ENCODE measurements around the gene HOGA1.

The HOGA1 gene

DNA sequence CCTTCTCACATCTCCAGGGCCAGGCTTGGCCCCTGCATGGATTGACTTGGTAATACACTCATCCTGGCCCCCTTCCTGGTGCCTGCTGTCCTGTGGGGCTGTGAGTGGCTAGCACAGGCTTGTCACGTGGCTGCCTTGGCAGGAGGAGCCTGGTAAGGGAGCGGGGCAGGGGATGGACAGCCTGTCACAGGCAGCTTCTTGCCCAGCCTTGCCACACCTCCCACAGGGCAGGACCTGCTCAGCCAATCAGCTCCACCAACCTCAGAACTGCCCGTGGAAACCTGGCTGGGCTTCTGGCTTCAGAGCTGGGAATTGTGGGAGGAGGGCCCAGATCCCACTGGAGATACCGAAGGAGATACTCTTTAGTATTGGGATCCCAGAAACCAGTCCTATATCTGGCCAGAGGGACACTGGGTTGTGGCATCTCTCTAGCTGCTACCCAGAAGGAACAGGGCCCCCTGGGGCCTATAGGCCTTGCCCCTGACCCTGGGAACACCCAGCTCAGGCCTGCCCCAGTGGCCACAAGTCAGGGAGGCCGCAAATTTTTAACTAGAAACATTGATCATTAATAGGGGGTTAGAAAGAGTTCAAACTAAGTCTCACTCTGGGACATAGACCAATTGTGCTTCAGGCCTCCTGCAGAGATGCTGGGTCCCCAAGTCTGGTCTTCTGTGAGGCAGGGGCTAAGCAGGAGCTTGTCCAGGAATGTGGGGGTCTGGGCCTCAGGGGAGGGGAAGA, at the start of gene HOGA1:
Gene HOGA1 (plus strand): TSS at position 330 of the 738 bp plus-strand sequence. CDS start 315 bp downstream, at position 645.
- H3K9me3 ChIP-seq (ENCODE audit: low read length) = no peaks in the 10 kb centered on the region
- H4K20me1 ChIP-seq (ENCODE audit: insufficient read depth, low read length) = no peaks in the 10 kb centered on the region
- H3K4me3 ChIP-seq (ENCODE audit: low read depth, low read length, poor library complexity, severe bottlenecking) = no peak within 1 kb of the TSS
- no peaks in the 10 kb centered on the region for H3K36me3 ChIP-seq (ENCODE audit: insufficient read depth, low read length)
- H3K4me2 ChIP-seq (ENCODE audit: low read length) = no peak within 1 kb of the TSS
- H3K79me2 ChIP-seq (ENCODE audit: insufficient read depth, low read length) = no peaks in the 10 kb centered on the region
- no peak within 1 kb of the TSS for H3K9ac ChIP-seq (ENCODE audit: low read length)
- TF ChIP-seq EZH2 (IDR thresholded peaks at IDR 0.05; ENCODE audit: borderline replicate concordance, low read length) (no peak), CTCF (IDR thresholded peaks at IDR 0.05; ENCODE audit: low read length) (no peak)
- H2AFZ ChIP-seq (ENCODE audit: low read length) = no peak within 1 kb of the TSS
- H3K9me2 ChIP-seq (ENCODE audit: low read depth, low read length) = no peaks in the 10 kb centered on the region
- H3K4me1 ChIP-seq (ENCODE audit: insufficient read depth, low read length, severe bottlenecking) = no peaks in the 10 kb centered on the region
- H3F3A ChIP-seq (ENCODE audit: insufficient read depth, low read length) = no peaks in the 10 kb centered on the region
- no peaks in the 10 kb centered on the region for H3K27me3 ChIP-seq (ENCODE audit: insufficient read depth, low read length)
- H3K27ac ChIP-seq (ENCODE audit: low read depth, low read length, poor library complexity, severe bottlenecking) = no peak within 1 kb of the TSS

GRCh38 chr10:97534746-97535367, 49.3 kb upstream of the HOGA1 start:
- H3K27ac ChIP-seq (ENCODE audit: low read depth, low read length, poor library complexity, severe bottlenecking) = no peak overlapping the region
- no peak overlapping the region for H2AFZ ChIP-seq (ENCODE audit: low read length)
- H3K4me2 ChIP-seq (ENCODE audit: low read length) = no peak overlapping the region
- no peaks in the 10 kb centered on the region for H3K9me2 ChIP-seq (ENCODE audit: low read depth, low read length)
- H3K36me3 ChIP-seq (ENCODE audit: insufficient read depth, low read length) = no peaks in the 10 kb centered on the region
- no peaks in the 10 kb centered on the region for H3K4me1 ChIP-seq (ENCODE audit: insufficient read depth, low read length, severe bottlenecking)
- H3K4me3 ChIP-seq (ENCODE audit: low read depth, low read length, poor library complexity, severe bottlenecking) = no peak overlapping the region
- no peaks in the 10 kb centered on the region for H3F3A ChIP-seq (ENCODE audit: insufficient read depth, low read length)
- H3K9me3 ChIP-seq (ENCODE audit: low read length) = no peaks in the 10 kb centered on the region
- no peaks in the 10 kb centered on the region for H3K27me3 ChIP-seq (ENCODE audit: insufficient read depth, low read length)
- H3K9ac ChIP-seq (ENCODE audit: low read length) = no peak overlapping the region
- H4K20me1 ChIP-seq (ENCODE audit: insufficient read depth, low read length) = no peaks in the 10 kb centered on the region
- no peak for TF ChIP-seq EZH2 (IDR thresholded peaks at IDR 0.05; ENCODE audit: borderline replicate concordance, low read length)
- peak; percentile 47 for TF ChIP-seq CTCF (IDR thresholded peaks at IDR 0.05; ENCODE audit: low read length)
- H3K79me2 ChIP-seq (ENCODE audit: insufficient read depth, low read length) = no peaks in the 10 kb centered on the region

GRCh38 chr10:97537186-97537869, 46.9 kb upstream of the HOGA1 start:
- Histone ChIP-seq H4K20me1 (ENCODE audit: insufficient read depth, low read length) (no peaks in the 10 kb centered on the region), H3K4me2 (ENCODE audit: low read length) (no peak overlapping the region), H3K27ac (ENCODE audit: low read depth, low read length, poor library complexity, severe bottlenecking) (no peak overlapping the region), H3K9me3 (ENCODE audit: low read length) (no peaks in the 10 kb centered on the region), H3K36me3 (ENCODE audit: insufficient read depth, low read length) (no peaks in the 10 kb centered on the region), H3K4me3 (ENCODE audit: low read depth, low read length, poor library complexity, severe bottlenecking) (no peak overlapping the region), H3K79me2 (ENCODE audit: insufficient read depth, low read length) (no peaks in the 10 kb centered on the region), H2AFZ (ENCODE audit: low read length) (no peak overlapping the region), H3K27me3 (ENCODE audit: insufficient read depth, low read length) (no peaks in the 10 kb centered on the region), H3K9ac (ENCODE audit: low read length) (no peak overlapping the region), H3K4me1 (ENCODE audit: insufficient read depth, low read length, severe bottlenecking) (no peaks in the 10 kb centered on the region), H3K9me2 (ENCODE audit: low read depth, low read length) (no peaks in the 10 kb centered on the region), H3F3A (ENCODE audit: insufficient read depth, low read length) (no peaks in the 10 kb centered on the region)
- no peak for TF ChIP-seq CTCF (IDR thresholded peaks at IDR 0.05; ENCODE audit: low read length)
- no peak for TF ChIP-seq EZH2 (IDR thresholded peaks at IDR 0.05; ENCODE audit: borderline replicate concordance, low read length)
